NCI-H345 treated with DMSO at 0.1 percent for 48 hours (cell line): ENCODE results near the gene RPL3.
"Not testable (repeated sequence)": the region's sequence is repeated elsewhere in the genome, so short reads cannot be mapped to it uniquely, and the experiment has no call there.

Experiments
- DNase-seq: peaks from one replicate; lab custom pipeline; 2025; ENCODE audit not compliant: unreplicated experiment; lab: John Stamatoyannopoulos, UW

Gene RPL3

DNA sequence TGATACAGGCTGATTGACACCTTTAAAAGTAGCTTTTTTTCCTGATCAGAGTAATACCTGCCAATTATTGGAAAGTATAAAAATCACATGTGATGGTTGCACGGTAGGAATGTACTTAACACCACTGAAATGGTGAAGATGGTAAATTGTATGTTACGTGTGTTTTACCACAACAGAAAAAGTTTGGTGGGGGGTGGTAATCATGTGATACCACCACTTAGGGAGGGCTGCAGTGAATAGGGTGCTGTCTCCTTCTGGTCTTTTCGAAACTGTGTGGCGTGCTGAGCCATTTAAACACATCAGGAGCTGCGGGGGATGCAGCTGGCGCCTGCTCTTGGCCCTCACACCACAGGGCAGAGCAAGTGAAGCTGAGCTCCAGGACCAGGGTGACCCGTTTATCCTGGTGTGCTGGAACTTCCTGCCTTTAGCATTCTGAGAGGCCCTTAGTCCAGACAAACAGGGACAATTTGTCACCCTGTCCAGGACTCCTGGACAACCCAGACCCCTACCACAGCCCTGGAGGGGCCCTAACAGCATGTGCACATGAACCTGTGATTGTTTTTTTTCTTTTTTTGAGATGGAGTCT, 33.0 kb upstream of the RPL3 start:
- DNase-seq, result no peak

DNA sequence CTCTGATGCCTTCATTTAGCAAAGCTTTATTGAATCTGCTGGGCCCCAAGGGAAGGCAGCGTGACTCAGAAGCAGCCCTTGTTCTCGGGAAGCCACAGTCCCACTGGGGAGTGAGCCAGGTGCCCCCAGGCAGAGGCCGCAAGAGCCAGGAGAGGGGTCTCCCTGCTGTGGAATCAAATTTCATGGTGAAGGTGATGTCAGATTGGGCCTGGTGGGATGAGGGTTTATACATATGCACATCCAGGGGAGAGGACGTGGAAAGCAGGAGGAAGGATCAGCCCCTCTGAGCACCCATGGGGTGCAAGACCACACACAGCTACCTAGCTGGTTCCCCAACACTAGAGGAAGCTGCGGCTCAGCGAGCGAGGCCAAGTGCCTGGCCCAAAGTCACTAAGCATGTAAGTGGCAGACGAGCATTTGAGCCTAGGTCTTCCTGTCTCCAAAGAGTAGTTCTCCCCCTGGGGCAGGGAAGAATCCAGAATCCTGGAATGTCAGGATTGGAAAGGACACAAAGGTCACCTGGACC, 32.3 kb upstream of the RPL3 start:
- DNase-seq, result no peak

DNA sequence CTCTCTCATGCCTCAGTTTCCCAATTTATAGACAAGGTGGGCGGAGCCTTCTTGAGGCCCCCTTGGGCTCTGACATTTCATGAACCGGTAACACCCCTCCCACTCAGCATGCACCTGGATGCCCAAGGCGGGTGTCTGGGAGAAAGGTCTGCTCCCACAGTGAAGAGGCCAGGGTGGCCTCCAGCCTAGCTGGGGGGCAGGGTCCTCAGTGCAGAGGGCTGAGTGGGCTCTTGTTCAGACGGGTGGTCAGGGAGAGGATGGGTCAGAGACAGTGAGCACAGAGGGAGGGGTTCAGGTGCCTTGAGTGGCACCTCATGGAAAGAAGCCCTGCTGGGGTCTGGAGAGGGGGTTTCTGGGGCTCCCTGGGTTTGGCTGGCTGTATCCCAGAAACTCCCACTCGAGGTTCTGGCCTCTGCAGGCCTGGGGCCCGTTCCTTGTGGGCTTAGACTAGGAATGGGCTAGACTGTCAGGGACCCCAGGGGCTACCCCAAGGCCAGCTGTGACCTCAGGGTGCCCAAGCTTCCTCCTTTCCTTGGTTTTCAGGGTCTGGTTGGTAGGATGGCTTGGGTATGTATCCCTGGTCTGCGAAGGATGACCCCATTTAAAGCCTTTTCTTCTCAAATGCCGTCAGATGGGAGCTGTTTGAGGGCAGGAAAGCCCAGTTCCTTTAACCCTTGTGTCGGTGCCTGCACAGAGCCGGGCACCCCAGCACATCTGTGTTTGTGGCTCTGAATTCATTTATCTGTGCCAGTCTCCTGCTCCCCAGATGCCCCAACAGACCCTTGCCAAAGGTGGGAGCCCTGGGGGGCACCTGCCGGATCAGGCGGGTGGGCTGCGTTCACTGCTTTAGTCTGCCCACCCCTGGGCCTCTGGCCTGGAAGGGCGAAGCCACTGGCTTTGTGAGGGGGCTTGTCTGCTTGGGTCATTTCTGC, 31.6 kb upstream of the RPL3 start:
- no peak for DNase-seq

DNA sequence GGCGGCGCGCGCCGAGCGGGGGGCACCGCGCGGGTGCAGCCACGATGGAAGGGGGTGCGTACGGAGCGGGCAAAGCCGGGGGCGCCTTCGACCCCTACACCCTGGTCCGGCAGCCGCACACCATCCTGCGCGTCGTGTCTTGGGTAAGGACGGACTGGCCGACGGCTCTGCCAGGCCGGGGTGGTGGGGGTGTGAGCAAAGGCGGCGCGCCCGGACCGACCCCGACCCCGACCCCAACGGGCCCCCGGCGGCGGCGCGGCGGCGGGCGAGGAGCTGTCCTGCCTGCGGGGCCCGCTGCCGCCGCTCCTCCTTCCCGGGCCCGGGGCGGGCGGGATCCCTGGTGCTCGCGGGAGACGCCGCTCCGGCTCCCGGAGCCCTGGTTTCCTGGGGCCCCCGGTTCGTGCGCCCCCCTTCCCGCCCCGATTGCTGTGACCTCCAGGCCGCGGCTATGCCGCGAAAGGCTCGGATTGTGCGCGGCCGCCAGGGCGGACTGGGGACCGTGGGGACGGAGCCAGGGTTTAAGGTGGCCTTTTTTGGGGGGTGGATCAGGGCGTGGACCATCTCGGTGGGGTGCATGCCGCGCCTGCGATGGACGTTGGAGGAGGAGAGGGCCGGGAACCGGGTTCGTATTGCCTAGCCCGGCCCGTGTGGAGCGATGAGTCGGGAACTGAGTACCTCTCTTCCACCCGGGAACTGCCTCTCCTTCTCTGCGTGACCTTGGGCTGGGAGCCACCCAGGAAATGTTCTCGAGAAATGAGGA, 30.7 kb upstream of the RPL3 start, which contains the start of gene SYNGR1:
Gene SYNGR1 (plus strand): TSS at position 25 of the 760 bp plus-strand sequence. CDS start 20 bp downstream, at position 45.
- no peak for DNase-seq

DNA sequence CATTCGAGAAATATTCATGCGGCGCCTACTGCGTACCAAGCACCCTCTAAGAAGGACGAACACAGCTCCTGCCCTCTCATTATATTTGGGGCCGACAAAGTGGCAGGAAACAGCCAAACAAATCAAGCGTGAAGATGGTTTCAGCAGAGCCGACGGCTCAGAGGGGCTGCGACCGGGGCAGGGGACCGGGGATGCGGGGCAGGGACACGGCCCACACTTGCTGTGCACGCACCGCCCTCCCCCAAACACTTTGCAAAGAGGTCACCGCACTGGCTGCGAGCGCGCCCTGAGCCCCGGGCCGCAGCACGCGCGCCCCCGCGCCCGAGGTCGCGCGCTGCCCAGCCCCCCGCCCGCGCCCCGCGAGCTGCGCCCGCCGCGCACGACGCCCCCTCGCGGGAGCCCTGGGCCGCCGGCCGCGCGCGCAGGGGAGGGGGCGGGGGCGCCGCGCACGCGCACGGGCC, 30.1 kb upstream of the RPL3 start:
- DNase-seq, result no peak

DNA sequence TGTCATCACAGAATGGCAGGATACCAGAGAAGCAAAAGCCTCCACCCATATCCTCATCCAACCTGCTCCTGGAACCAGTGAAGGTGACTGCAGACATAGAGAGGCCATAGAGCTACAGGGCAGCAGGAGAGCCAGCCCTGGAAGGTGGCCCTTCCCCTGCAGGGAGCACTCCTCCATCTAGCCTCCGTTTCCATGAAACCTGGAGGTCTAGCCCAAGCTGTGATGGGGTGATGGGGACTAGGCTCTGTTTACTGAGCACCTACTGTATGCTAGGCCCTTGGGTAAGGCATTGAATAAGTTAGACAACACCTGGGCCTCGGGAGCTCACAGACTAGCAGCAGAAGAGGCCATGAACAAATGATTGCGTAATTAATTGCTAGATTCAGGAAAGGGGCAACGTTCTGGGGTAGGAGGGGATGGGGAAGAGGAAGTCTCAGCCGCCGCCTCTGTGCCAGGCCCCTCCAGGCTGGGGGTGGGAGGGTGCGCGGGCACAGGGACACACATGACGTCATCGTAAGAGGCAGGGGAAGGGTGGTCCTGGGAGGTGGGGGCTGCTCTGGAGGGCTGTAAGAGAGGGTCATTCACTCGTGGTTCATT, 29.6 kb upstream of the RPL3 start:
- DNase-seq, result no peak

DNA sequence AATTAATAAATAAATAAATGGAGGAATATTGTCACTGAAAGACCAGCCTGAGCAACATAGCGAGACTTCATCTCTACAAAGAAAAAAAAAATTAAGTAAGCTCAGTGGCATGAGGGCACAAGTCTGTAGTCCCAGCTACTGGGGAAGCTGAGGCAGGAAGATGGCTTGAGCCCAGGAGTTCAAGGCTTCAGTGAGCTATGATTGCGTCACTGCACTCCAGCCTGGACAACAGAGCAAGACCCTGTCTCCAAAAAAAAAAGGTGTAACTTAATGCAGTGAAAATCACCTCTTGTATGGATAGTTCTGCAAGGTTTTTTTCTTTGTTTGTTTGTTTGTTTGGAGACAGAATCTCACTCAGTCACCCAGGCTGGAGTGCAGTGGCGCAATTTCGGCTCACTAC, 25.8 kb upstream of the RPL3 start:
- no peak for DNase-seq

DNA sequence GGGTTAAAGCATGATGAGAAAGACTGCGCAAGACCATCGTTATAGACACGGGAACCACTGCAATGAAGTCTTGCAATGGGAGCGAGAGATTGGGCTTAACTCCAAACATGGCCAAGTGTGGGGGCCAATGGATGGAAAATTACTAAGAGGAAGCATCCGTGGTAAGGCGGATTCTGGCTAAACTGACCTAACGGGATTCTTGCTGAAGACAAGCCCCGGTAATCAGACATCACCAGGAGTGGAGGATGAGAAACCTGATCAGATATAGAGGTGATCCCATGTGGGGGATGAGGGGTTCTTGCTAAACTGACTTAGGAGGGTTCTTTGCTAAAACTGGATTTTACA, 24.6 kb upstream of the RPL3 start:
- DNase-seq, result no peak

DNA sequence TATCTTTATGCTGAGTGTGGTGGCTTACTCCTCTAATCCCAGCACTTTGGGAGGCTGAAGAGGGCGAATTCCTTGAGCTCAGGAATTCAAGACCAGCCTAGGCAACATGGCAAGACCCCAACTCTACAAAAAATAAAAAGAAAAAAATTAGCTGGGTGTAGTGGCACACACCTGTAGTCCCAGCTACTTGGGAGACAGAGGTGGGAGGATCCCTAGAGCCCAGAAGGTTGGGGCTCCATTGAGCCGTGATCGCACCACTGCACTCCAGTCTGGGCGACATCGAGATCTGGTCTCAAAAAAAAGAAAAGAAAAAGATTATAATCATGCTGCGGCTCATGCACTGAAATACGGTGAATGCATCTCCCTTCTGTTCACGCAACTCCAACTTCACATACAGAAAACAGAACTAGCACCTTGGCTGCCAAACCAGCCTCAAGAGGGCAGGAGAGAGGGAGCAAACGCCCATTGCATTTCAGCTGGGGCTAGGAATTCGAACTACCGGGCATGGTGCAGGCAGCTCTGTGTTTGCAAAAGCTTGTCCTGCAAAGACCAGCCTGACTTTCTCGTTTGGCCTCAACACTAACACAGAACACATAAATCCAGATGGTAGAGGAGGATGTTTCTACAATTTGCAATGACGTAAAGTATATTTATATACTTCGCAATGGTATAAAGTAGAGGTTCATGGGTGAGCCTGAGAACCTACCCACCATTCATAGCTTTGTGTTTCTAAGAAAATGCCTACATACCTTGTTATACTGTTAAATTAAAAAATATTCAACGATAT, 24.0 kb upstream of the RPL3 start:
- DNase-seq, result no peak

DNA sequence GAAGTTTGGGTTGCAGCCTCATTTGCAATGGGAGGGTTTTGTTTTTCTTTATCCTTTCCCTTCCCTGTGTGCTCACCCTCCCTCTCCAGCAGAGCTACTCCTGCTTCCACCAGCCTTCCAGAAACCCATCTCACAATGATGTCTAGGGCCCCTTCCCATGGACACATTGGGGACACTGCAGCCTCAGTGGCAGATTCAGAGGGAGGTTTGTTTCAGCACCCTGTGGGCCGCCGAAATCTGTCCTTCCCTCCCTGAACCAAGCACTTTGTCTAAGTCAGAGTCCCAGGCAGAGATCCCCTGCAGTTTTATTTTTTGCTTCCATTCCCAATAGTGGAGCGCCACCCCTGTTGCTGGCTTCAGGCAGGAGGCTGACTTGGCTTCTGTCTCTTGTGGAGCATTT, 21.8 kb upstream of the RPL3 start:
- no peak for DNase-seq

DNA sequence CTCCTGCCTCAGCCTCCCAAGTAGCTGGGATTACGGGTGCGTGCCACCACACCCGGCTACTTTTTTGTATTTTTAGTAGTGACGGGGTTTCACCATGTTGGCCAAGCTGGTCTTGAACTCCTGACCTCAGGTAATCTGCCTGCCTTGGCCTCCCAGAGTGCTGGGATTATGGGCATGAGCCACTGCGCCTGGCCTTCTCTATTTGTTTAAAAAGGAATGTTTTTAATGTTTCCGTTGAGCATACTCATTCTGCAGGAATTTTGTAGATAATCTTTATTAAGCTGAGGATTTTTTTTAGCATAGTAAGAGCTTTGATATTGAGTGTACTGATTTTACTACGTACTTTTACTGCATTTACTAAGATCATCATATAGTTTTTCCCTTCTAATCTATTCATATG, 20.4 kb upstream of the RPL3 start:
- DNase-seq, result not testable (repeated sequence)

DNA sequence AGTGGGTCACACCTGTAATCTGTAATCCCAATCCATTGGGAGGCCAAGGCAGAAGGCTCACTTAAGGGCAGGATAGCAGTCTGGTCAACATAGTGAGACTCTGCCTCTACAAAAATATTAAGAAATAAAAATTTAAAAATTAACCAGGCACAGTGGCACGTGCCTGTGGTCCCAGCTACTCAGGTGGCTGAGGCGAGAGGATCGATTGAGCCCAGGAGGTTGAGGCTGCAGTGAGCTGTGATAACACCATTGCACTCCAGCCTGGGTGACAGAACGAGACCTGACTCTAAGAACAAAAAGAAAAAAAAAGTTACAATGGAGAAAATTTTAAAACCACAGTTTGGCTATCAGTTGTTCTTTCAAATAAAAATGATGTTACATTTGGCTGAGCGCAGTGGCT, 17.0 kb upstream of the RPL3 start:
- no peak for DNase-seq

DNA sequence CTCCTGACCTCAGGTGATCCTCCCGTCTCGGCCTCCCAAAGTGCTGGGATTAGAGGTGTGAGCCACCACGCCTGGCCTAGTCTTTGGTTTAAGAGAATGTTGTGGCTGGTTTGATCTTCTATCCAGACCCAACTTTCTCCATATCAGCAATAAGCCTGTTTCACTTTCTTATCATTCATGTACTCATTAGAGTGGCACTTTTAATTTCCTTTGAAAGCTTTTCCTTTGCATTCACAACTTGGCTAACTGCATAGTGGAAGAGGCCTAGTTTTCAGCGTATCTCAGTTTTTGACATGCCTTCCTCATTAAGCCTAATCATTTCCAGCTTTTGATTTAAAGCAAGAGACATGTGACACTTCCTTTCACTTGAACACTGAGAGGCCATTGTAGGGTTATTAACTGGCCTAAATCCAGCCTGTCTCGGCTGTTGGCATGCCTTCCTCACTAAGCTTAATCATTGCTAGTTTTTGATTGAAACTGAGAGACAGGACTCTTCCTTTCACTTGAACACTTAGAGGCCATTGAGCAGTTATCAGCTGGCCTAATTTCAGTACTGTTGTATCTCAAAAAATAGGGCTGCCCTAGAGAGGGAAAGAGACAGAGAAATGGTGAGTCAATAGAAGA, 13.1 kb upstream of the RPL3 start:
- no peak for DNase-seq

DNA sequence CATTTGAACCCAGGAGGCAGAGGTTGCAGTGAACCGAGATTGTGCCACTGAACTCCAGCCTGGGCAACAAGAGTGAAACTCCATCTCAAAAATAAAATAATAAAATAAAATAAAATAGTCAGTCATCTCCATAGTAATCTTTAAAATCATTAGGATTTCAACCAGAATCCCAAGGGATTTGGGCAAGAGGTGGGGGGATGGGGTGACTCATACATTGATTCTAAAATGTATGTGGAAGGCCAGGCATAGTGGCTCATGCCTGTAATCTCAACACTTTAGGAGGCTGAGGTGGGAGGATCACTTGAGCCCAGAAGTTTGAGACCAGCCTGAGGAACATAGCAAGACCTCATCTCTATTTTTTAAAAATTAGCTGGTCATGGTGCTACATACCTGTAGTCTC, 11.1 kb upstream of the RPL3 start:
- DNase-seq, result not testable (repeated sequence)

DNA sequence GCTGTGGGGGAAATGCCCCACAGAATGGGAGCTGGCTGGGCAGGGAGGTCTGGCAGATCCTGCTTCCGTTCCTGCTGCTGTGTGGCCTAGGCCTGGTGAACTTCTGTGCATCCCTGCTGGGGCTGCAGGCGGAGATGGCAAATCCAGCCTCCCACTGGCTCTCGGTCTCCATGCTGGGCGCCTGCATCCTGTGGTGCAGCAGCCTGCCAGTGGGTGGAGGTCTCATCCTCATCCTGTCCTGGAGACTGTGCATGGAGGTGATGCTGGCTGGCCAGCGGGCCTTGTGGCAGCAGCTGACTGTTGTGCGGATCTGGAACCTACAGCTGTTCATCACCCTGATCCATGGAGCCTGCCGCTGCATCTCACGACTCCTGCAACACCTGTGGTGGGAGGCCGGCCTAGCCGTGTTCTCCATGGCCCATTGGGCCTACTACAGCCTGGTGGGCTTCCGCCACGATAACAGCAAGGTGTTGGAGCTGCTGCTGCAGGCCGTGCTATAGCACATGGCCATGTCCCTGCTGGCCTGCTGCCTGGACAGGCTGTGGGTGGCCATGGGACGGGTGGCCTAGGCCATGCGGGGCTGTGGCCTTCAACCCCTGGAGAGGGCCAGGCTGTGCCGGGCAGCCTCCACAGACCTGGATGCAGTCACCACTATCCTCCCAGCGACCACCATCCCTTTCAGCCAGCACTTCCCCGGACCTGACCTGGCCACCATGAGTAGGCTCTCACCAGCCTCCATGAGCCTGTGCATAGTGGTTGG, 8.8 kb upstream of the RPL3 start:
- no peak for DNase-seq

DNA sequence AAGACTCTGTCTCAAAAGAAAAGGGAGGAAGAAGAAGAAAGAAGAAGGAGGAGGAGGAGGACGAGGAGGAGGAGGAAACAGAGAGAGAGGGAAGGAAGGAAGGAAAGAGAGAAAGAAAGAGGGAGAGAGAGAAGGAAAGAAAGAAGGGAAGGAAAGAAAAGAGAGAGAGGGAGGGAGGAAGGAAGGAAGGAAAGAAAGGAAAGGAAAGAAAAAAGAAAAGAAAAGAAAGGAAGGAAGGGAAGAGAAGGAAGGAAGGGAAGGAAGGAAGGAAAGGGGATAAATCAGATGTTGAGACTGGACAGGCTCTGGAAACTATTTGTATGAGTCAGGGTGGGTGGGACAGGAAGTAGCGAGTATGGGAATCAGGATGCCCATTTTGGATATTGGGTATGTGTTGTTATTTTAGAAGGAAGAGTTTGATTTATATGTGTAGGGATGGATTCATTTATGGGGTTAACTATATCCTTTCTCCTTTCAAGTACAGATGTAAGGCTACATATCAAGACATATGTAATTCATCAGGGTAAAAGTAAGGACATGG, 6.0 kb upstream of the RPL3 start:
- no peak for DNase-seq

DNA sequence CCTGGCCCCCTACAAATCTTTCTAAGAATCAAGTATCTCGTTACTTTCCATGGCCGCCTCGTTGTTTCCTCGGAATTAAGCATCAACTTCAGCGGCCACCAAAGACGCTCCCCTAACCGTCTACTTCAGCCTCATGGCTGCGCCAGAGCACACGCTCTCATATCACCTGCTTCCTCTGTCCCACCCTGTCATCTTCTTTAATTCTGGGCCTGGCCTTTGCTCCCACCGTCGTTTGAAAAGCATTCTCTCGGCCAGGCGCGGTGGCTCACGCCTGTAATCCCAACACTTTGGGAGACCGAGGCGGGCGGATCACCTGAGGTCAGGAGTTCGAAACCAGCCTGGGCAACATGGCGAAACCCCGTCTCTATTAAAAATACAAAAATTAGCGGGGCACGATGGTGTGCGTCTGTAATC, 1.2 kb upstream of the RPL3 start:
- not testable (repeated sequence) for DNase-seq

DNA sequence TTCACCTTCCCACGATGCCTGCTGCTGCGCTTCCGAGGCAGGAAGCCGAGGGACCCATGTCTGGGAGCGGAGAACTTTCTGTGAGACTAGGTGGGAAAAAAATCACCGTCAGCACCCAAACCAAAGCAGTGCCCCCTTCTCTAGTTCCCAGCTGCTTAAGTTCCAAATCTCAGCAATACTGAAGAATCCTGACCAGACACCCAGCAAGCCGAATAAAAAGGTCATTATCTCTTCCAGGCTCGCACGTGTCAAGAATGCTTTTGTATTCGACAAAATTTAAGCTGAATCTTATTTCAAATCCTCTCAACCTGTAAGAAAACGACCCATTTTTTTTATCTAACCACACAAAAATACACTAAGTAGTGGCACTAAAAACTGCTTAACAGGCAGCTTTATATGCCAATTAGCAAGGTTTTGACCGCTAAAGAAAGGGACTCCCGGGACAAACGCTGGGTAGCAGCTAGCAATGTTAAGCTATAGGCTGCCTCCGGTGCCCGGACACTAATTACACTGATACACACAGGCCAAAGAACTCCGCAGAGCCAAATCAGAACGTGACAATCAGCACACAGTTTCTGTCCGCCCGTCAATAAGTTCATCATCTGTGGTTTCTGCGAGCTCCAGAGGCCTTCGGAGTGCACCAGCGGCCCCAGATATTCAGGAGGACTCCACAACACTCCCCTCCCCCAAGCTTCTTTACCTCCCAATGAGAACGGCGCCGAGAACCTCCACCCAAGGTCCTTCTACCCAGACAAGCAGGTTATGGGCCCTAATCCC, 728 bp downstream of the RPL3 start:
- no peak for DNase-seq
